ENCODE measurements around the gene AFF2.

The AFF2 gene

DNA sequence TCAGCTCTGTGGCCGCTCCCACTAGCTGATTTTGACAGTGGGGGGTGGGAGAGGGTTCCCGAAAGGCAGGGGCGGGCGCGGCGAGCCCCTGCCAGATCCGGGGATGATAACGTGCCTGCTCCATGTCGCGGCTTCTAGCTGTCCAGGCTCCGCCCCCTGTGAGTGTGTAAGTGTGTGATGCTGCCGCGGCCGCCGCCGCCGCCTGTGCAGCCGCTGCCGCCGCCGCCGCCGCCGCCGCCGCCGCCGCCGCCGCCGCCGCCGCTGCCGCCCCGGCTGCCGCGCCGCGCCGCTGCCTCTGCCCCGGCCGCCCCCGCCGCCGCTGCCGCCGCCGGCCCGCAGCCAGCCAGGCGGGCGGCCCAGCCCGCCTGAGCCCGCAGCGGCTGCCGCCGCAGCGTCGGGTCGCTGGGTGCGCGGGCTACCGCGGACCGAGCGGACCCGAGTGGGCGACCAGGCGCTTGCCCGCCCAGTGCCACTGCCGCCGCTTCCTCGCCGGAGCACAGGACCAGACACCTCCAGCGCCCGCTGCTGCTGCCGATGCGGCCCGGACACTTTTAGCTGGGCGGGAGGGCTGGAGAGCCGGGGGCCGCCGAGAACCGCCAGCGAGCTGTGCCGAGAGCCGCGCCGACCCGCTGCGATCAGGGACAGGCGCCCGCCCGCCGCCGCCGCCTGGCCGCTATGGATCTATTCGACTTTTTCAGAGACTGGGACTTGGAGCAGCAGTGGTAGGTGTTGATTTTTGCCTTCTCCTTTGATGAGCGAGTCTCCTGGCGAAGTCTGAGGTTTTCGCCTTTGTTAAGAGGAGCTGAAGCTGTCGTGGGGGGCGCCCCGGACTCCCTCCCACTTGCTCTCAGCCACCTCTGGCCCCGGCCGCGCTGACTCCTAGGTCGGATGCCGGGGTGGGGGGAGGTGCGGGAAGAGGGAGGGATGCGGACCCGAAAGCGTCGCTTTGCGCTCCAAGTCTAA, at the start of gene AFF2:
Gene AFF2, plus strand, starts transcription at position 195 of the 963 bp plus-strand sequence. Its CDS starts 481 bp downstream, at position 676.
- peak in 19 of 51 donors; percentile 0 to 21 (median 4) for DNase-seq

DNA sequence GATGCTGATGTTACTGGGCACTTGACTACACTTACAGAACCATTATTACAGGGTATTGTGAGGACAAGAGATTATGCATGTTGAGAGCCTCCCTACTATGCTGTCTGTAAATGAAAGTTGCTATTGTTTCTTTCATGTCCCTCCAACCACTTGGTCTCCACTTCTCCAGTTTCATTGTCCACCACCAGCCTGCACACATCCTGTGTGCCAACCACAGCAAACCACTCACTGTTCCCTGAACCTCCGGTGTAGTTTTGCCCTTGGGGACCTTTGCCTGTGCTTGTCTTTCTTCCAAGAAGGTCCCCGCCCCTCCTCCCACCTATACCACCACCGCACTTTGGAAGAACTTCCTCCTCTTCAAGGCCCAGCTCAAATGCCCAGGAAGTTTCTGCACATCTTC, 43.1 kb upstream of the AFF2 start:
- DNase-seq, result no peak

DNA sequence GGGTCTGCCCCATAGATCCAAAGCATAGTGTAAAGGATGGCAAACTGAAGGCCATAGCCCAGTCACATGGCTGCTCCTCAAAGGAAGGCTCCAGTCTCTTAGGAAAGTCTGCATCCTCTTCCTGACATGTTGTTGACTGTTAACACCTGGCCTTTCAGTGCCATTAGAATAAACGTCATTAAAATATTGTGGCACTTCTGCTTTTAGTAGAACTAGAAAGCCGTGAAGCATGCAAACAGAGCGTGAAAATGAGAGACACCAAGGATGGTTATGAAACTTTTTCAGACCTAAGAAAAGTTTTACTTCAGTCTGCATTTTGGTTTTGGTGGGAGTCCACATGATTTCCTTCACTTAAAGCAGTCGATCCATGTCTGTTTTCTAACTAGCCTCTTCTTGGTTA, 41.1 kb upstream of the AFF2 start:
- no peak for DNase-seq

DNA sequence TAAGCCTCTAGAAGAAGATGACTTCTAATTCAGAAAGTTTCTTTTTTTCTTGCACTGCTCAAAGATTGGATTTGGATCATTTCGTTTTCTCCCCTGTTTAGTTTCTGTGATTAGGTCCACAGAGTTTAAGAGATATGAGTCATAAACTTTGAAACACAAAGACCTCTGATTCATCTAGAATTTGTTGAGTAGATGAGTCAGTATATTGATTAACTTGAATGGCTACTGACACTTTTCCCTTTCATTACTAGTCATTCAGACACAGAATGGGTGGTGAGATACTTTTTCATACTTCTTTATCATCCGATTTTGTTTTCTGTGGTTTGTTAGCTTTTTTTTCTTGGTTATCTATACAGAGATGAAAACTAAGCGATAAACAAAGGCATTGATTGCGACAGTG, 34.1 kb upstream of the AFF2 start:
- no peak for DNase-seq

DNA sequence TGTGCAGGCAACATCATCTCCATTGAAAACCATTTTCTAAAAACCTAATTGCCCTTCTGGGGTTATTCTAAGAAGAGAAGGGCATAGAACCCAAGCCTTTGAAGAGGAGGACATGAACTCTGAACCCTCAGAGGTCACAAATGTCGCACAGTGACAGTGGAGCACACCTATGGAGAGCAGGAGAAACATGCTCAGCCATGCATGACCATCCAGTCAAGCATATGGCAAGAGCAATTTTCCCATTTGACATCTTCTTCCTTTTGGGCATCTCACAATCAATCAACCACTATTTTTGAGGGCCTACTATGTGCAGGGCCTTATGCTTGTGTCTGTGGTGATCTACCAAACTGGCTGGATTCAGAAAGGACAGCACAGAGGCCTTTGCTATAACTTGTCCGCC, 30.1 kb upstream of the AFF2 start:
- no peak for DNase-seq

DNA sequence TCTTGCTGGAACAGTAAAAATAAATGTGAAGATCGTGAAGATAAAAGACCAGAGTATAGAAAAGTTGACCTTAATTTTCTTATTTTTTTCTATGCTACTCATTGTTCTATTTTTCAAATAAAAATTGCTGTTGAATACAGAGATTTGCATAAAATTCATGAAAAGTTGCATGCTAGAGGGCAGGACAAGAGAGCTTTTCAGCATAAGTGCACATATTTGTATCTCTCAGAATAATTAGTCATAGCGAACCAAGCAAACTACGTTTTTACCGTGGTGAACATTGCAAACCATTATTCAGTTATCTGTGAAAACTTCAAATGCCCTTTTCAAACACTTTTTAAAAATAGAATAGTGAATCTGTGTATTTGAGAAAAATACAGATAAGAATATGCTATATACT, 26.4 kb upstream of the AFF2 start:
- no peak for DNase-seq

DNA sequence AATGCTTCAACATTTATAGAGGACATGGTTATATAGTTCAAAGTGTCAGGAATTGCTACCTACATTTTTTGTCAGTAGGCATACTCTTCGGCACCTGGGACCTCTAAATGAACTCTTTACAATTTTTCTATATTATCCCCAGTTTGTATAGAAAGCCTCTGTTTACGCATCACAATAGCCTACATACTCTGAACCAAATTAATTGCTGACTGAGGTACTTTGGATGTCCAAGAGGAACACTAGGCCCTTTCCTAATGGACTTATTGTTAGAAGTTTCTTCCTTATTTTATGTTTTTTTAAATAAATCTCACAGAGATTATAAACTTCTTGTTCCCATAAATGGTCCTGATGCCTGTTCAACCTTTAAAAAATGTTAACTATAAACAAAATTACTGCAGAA, 8.4 kb upstream of the AFF2 start:
- DNase-seq, result no peak

DNA sequence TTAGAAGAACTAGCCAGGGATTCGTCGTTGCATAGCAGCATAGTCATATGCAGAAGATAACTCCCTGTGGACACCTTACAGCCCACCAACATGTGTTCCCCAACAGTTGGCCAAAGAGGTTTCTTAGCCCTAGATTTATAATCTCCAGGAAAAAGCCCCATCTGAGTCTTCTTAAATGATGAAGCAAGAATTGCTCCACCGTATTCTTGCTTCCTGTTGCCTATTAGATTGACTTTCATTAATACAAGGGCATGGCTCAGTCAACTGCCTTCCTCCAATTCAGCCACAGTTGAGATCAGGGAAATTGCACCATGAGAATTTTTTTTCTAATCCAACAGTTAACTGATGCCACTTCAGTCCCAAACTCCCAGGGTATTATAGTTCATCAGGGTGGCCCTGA, 5.2 kb upstream of the AFF2 start:
- no peak for DNase-seq

DNA sequence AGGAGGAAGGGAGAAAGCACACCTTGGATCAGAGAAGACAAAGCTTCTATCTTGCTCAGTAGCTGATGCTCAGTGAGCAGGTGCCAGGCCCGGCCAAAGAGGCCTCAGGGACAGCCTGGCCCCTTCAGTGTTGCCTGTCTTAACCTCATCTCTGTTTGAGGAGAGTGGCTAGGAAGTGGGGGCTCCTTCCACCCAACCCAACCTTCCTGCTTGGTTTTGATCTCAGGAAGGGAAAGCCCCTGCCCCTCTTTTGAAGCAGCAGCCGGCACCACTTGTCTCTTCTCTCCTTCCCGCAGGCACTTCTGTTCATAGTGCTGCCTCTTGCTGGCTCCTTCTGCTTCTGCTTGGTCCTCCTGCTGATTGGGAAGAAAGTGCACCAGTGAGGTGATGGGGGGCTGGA, 2.4 kb upstream of the AFF2 start:
- DNase-seq, result no peak

DNA sequence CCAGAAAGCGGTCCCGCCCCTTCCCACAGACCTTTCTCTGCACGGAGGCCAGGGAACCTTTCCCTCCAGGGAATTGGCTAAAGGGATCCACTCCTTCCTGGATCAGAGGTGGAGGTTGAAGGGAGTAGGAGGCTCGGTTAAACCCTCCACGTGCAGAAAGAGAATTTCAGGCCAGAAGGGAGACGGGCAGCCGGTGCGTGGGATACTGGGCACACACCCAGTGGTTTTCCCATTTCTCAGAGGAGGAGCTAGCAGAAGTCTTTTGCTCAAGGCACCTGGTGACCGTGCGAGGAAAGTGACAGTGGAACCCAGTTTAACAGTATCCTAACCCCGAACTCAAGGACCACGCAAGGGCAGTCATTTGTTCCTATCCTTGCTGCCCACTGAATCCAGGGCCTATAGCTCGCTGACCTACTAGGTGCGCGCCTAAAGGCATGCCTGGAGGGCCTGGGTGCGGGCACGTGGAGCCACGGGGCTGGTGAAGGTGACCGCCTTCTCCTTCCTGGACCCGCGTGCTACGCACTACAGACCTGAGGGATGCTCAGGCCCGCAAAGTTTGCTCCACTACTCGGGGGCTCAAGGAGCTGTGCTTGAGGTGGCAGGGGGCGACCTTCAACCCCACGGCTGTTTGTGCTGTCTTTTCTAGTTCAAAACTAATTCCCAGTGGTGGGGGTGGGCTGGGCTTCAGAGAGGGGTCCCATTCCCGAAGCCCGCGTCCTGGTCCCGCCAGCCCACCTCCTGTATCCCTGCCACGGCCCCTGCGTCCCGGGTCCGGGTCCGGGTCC, 587 bp upstream of the AFF2 start:
- peak in 1 of 51 donors; percentile 0 for DNase-seq

DNA sequence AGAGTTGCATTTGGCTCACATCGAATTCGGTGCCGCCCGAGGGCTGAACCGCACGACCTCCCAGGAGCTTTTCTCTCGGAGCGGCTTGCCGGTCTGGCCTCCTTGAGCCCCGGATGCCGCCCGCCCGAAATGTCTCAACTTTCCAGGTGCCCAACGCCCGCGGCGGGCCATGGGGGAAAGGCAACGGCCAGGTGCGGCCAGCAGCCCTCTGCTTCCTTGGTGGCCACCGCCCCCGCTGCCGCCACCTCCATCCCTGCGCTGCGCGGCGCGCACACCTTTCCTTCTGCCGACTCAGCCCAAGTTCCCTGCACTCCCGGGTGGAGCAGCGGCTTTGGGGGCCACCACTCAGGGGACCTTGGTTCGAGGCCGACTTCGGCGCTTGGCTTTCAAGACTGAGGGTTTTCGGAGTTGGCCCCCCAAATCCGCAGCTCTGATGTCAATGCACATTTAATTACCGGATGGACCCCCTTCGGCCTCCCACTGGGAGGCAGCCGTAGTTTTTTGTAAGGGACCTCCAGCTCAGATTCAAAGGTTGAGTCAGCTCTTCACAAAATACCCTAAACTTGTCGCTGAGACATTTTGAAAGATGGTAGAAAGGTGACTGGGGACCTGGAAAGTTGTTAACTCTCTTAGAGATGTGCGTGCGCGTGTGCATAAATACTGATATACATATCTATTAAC, 1.1 kb downstream of the AFF2 start:
- DNase-seq, result peak in 5 of 51 donors; percentile 0 to 7 (median 3)

DNA sequence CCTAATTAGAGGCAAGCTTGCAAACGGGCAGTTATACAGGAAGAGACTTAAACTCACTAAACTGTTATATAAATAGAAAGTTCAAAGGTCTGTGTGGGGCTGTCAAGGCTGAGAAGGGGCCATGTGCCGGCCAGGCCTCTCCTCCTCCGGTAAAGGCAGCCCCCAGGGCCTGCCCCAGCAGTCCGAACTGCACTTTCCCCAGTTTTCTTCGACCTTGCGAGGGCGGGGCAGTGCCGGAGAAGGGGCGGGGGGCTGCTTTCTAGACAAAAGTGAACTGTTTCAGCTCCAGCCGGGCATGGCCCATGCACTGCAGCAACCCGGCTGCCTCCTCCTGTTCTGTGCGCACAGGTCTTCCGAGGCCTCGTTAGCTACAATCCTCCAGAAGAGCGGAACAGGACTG, 4.1 kb downstream of the AFF2 start:
- DNase-seq, result no peak

DNA sequence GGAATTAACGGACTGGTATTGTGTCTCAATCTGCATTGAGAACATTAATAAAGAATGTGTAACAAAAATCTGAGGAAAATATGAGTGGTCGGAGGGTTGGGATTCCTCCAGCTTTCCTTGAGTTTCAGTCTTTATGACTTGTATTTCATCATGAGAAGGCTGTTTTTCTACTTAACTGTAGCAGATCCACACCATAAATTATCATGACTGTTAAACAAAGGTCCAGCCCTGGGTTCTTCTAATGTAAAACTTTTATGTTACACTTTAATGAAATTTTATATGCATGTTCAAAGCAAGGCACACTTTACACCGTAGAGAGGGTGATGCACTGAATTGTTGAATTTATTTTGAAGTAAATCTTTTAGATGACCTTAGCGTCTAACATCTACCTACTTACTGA, 7.0 kb downstream of the AFF2 start:
- DNase-seq, result no peak

DNA sequence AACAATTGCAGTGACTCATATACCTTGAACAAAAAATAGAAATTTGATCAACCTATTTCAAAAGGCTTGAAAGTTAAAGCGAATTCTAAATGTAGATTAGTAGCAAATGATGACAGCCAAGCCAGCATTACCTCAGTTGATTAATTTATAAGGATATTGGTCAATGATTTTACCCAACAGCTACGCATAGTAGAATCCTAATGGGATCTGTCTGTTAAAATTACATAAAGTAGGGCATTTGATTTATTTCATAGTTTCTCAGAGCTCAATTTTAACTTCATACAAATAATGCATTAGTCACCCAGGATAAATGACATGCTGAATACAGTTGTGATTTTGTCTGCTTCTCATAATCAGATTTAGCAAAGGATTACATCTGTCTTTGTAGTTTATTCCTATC, 12.0 kb downstream of the AFF2 start:
- no peak for DNase-seq

DNA sequence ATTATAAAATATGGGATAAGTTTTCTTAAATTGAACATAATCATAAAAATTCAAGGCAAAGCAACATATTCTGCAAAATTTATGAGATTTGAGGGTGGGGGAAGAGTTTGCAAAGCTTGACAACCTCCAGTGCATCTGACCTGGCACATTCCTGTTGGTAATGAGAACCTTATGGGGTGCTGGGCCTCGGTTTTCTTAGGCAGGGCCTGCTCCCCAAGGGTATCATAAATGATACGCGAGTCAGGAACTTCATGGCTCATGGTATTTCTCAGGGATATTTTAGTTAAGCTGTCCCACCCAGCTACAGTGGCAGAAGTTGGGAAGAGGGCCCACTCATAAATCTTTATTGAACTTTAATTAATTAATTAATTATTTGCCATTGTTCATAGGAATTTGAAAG, 13.2 kb downstream of the AFF2 start:
- DNase-seq, result no peak

DNA sequence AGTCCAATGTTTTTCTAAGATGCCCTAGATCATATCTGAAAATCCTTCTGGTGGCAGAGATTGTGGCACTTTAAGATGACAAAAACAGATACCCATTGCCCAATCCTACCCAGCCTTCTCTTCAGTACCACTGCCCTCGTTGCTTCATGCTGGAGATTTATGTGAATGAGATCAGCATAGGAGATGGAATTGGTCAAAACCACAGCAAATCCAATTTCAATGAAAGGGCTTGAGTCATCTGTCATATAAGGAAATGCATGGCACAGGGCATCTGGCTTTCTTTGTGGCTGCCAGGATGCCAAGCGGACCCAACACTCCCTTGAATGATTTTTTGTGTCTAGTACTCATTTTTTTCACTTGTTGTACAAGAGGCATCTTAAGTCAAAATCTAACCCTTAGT, 16.8 kb downstream of the AFF2 start:
- DNase-seq, result no peak

DNA sequence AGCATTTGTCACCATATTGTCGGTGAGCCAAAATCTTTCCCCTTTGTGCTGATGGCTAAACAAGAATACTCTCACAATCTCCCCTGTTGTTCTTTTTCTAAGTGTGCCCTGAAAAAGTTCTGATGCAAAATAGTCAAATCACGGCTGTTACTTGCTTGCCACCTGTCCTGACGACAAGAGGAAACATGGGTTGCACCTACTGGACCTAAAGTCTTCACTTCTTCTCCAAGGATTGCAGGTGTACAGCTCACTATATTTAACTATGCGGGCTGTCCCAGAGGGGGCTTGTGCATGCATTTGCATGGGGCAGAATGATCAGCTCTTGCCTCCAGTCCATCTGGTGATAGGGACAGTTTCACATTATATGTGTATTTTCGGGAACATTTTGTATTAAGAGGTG, 21.6 kb downstream of the AFF2 start:
- DNase-seq, result no peak

DNA sequence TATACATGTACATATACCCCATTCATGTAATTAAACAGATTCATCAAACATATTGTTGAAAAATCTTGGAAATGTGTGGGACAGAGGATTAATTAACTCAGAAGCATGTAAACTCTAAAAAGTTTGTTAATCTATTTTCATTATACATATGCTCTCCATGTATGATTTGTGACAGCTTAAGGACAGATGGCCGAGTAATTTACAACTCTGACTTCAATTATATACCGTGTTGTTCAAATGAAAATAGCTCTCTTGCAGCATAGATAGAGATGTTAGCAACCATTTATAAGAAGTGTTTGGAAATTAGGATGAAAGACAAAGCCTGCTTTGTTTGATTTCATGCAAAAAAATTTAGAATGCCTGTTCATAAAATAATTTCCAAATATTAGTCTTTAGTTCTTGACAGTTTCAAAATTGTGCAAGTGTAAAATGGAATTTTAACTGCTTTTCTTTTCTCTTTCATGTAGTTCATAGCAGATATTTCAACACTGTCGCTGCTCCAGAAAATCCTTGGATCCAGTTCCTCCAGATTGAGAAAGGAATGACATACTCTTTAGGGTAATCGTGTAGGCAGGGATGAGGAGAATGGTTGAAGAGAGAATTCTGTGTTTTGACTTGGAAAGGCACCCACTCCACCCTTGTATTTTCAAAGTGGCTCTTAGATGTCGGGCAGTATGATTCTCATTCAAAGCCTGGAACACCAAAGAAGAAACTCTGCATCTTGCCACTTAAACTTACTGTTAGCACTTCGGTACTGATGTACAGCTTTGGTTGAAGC, 23.1 kb downstream of the AFF2 start:
- no peak for DNase-seq

DNA sequence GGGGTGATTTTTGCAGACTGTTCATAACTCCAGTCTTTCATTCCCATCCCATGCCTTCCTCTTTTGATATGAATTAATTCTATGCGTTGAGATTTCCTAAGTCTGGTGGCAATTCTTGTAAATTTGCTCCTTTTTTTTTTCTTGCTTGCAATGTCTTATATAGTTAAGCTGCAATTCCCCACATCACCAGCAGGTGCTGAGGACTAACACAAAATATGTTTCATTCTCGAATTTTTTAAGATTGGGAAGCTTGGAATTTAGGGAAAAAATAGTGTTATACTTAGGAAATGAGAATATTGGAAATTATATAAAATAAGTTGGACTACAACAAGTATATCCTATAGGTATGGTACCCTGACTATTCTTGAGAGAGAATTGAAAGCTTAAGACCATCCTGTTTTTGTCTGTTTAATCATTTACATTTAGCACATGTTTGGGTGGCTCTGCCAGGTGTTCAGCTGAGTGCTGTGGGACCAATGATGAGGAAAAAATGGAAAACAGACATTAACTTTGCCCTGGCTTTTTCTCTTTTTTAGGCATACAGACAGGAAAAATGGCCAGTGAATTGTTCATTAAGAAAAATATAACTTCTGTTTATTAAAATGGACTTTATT, 30.2 kb downstream of the AFF2 start:
- DNase-seq, result peak in 1 of 51 donors; percentile 1

DNA sequence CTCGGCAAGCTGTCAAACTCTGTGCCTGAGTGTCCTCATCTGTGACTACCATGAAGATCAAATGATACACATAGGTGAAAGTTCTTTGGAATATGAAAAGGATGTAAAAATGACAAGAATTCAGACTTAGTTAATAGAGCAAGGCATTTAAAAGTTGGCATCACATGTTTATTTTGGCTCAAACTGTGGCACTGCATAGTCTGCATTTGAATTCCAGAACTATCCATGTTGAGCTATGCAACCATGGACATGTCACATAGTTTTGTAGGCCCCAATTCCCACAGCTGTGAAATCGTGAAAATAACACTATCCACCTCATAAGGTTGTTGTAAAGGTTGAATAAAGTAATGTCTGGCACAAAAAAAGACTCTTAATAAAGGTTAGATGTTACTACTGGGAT, 33.9 kb downstream of the AFF2 start:
- DNase-seq, result no peak

DNA sequence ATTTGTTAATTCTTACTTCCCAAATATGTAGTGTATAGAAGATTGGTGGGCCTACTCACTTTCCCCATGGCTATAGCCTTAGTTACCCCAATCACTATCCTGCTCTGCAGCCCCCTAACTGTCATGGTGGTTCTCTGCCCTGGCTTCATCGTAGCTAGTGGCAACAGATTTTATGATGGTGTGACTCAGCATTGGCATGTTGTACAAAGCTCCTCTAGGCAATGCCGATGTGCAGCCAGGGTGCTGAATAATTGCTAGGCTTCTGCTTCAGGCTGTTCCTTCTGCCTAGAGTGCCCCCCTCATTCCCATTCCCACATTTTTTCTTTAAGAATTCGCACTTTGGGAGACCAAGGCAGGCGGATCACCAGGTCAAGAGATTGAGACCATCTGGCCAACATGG, 35.2 kb downstream of the AFF2 start:
- DNase-seq, result no peak

All from hypothalamus (tissue), 51 donors.